ENCODE results near the gene BPI.

DNA sequence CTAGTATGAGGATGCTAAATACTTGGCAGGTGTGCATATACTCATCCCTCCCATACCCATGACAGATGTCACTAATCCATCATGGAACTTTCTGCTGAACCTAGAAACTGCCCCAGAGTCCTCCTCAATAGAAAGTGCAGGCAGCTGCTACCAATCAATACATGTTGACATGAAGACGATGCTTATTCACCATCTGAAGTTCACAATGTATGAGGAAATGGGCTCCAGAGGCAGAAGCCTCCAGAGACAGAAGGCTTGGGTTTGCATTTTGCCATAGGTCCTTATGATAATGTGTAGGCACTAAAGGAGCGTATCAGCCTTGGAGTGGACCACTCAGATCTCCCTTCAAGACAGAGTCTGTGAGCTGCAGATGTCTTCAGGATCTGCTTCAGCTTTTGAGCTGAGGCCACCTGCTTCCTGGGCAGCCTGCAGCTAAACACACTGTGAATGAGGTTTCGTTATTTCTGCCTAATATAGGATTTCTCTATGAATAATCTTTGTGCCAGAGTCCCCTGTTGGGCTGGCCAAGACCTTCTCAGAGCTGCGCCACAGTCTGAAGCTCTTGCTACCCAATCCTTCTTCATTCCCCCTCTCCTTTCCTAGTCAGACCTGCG lies 35.9 kb upstream of the BPI start:
- TF ChIP-seq, protein P1, sequence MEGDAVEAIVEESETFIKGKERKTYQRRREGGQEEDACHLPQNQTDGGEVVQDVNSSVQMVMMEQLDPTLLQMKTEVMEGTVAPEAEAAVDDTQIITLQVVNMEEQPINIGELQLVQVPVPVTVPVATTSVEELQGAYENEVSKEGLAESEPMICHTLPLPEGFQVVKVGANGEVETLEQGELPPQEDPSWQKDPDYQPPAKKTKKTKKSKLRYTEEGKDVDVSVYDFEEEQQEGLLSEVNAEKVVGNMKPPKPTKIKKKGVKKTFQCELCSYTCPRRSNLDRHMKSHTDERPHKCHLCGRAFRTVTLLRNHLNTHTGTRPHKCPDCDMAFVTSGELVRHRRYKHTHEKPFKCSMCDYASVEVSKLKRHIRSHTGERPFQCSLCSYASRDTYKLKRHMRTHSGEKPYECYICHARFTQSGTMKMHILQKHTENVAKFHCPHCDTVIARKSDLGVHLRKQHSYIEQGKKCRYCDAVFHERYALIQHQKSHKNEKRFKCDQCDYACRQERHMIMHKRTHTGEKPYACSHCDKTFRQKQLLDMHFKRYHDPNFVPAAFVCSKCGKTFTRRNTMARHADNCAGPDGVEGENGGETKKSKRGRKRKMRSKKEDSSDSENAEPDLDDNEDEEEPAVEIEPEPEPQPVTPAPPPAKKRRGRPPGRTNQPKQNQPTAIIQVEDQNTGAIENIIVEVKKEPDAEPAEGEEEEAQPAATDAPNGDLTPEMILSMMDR (conservative IDR thresholded peaks at IDR 0.05; ENCODE audit: low read length), result no peak
- no peak for TF ChIP-seq EZH2phosphoT487 (IDR thresholded peaks at IDR 0.05; ENCODE audit: borderline replicate concordance, low read depth, low read length)

Data from OCI-LY7 (cell line).